Upper lobe of right lung (tissue), 1 donor: ENCODE measurements around the gene XRCC1. TPM values are rescaled to one million over a fixed set of nuclear protein-coding genes. Genes with fewer than 3 reads are reported as not detected.
"Not testable (repeated sequence)": the region's sequence is repeated elsewhere in the genome, so short reads cannot be mapped to it uniquely, and the experiment has no call there.

ENCODE experiments used
- ATAC-seq: fragments of 200-7000 bp; cut with Tn5 transposase; one replicate; pipeline ENCODE4 v1.9.1; 2020; ENCODE audit warnings: mild to moderate bottlenecking, moderate library complexity
- DNase-seq: peaks from one replicate; pipeline ENCODE4 v3.0.0-alpha.2; 2020
- H3K27ac ChIP-seq: fragments of 200-600 bp; one replicate; pipeline ENCODE4 v1.8.0; 2022
- H3K27me3 ChIP-seq: fragments of 200-600 bp; one replicate; pipeline ENCODE4 v1.8.0; 2022; ENCODE audit warnings: mild to moderate bottlenecking
- H3K36me3 ChIP-seq: fragments of 200-600 bp; one replicate; pipeline ENCODE4 v1.8.0; 2022
- H3K4me1 ChIP-seq: fragments of 200-600 bp; one replicate; pipeline ENCODE4 v1.8.0; 2022
- H3K4me3 ChIP-seq: fragments of 200-600 bp; one replicate; pipeline ENCODE4 v1.8.0; 2022; ENCODE audit warnings: mild to moderate bottlenecking
- H3K9me3 ChIP-seq: fragments of 200-600 bp; one replicate; pipeline ENCODE4 v1.8.0; 2022
- CTCF ChIP-seq: fragments of 200-600 bp; IDR thresholded peaks from one replicate; pipeline ENCODE4 v1.8.0; 2022; ENCODE audit warnings: antibody characterized with exemption
- intact Hi-C: fragments of 100-400 bp; cut with DNase I; formaldehyde crosslinking; loops from one replicate; pipeline ENCODE4 v1.11.0; 2022
- total RNA-seq: library from RNA; stranded (reverse); fragmentation: NEBNext Ultra II Directional; extraction: Animal tissue kit (Norgen Biotek cat#: 25700); gene quantifications from one replicate; pipeline ENCODE4 v1.2.1, GENCODE V29; 2021
- donor health status: DM: no; HTN: yes; CAD: no; lungs with severe emphysema.

The XRCC1 gene
- total RNA-seq, 1 donor from 2014 or later: 23.8 TPM

DNA sequence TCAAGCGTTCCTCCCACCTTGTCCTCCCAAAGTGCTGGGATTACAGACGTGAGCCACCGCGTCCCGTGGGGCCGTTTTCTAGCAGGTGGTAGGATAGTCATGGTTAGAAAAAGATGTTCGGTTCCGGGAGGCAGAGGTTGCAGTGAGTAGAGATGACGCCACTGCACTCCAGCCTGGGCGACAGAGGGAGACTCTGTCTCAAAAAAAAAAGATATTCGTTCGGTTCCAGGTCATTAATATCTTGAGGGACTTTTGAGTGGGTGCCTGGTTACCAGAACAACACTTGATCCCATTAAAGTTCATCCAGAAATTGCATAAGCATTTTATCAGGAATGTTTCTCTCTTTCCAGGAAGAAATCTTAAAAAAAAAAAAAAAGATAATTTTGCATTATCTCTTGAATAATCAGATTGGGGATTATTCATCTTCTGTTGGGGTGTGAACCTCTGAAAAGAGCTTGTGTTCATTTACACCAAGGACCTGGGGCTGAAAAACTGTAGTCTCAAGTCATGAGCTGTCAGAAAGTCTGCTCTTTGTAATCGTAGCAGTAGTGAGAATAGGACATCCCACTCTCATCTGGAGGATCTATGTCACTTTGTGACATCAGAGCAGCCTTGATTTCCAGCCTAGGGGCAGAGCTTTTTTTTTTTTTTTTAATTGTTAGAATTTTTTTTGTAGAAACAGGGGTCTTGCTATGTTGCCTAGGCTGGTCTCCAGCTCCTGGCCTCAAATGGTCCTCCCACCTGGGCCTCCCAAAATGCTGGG lies 47.3 kb downstream of the XRCC1 start:
- Histone ChIP-seq H3K27me3 (no peaks in the 10 kb centered on the region), H3K9me3 (no peaks in the 10 kb centered on the region), H3K27ac (peak overlapping the region; percentile 90), H3K4me3 (peak overlapping the region; percentile 94), H3K4me1 (peaks cover 38% of the 10 kb centered on the region), H3K36me3 (no peaks in the 10 kb centered on the region)
- intact Hi-C loops: no loop called here
- TF ChIP-seq CTCF: no peak
- DNase-seq: no peak
- ATAC-seq: no peak

- H3K9me3 ChIP-seq: no peaks in the 10 kb centered on the region
- DNase-seq: peak; percentile 93
- H3K27me3 ChIP-seq: no peaks in the 10 kb centered on the region
- intact Hi-C loops: no loop called here
- peaks cover 30% of the 10 kb centered on the region for H3K4me1 ChIP-seq
- H3K27ac ChIP-seq: peak within 1 kb of the TSS; percentile 90
- H3K36me3 ChIP-seq: no peaks in the 10 kb centered on the region
- H3K4me3 ChIP-seq: peak within 1 kb of the TSS; percentile 94
- peak; percentile 94 for ATAC-seq
- no peak for TF ChIP-seq CTCF
Measured at GRCh38 chr19:43526884-43527859, 48.2 kb downstream of the XRCC1 start, which contains the start of gene ETHE1. ETHE1 (minus strand) TSS chr19:43527201; CDS start chr19:43527177, 24 bp downstream.

DNA sequence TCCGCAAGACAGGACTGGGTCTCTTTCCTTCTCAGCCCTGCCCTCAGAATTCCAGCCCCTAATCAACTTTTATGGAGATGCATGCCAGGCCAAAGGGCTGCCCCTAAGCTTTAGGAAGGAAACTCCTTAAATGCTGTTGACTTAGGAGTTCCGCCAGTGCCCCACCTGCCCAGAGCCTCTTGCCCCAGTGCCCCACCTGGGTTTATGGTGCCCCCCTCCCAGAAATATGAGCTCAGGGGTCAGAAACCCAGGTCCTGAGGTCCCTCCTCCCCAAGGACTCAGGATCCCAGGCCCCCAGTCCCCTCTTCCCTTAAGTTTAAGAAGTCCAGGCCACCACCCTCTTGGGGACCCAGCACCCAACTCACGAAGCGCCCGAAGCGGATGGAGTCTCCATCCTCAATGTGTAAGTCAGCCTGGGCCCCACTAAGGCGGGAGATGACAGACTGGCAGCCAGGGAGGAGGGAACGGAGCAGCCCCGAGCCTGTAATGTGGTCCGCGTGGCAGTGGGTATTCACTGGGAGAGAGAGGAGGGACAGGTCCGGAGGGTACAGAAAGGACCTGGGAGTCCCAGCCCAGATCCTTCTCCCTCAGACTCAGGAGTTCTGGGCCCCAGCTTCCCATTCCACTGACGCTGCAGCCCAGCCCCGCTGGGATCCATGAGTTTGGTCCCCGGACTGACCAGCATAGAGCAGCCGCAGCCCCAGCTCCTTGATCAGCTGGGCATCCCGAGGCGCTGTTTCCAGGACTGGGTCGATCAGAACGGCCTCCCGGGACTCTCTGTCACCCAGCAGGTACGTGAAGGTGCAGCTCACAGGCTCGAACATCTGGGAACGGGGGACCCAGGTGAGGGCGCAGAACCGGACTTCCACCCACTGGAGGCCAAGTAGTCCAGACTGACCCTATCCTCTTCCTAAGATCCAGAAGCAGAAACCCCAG lies 49.2 kb downstream of the XRCC1 start:
- ATAC-seq (peak; percentile 28), DNase-seq (no peak)
- no peaks in the 10 kb centered on the region for H3K27me3 ChIP-seq

GRCh38 chr19:43524922-43525835 lies 50.1 kb downstream of the XRCC1 start:
- ATAC-seq (peak; percentile 79), DNase-seq (peak; percentile 85)
- Histone ChIP-seq H3K36me3 (peaks cover 6% of the 10 kb centered on the region), H3K27ac (peak overlapping the region; percentile 90), H3K27me3 (no peaks in the 10 kb centered on the region), H3K9me3 (no peaks in the 10 kb centered on the region), H3K4me1 (peaks cover 28% of the 10 kb centered on the region), H3K4me3 (peak overlapping the region; percentile 94)
- intact Hi-C loops: loop anchor here (5.0 kb wide), 1 partner anchor 78 kb away; no protein-coding TSS in a partner anchor
- TF ChIP-seq CTCF: no peak

More for the DNA sequence above, 49.2 kb downstream of the XRCC1 start:
- no peaks in the 10 kb centered on the region for H3K9me3 ChIP-seq
- peak overlapping the region; percentile 90 for H3K27ac ChIP-seq
- intact Hi-C loops: no loop called here
- peak overlapping the region; percentile 94 for H3K4me3 ChIP-seq
- peaks cover 28% of the 10 kb centered on the region for H3K4me1 ChIP-seq
- peaks cover 6% of the 10 kb centered on the region for H3K36me3 ChIP-seq
- no peak for TF ChIP-seq CTCF

DNA sequence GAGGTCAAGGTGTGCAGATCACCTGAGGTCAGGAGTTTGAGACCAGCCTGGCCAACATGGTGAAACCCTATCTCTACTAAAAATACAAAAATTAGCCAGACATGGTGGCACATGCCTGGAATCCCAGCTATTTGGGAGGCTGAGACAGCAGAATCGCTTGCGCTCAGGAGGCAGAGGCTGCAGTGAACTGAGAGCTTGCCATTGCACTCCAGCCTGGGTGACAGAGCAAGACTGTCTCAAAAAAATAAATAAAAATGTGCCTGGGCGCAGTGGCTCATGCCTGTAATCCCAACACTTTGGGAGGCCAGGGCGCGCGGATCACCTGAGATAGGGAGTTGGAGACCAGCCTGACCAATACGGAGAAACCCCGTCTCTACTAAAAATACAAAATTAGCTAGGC lies 51.6 kb downstream of the XRCC1 start:
- H3K36me3 ChIP-seq, H3K27me3 ChIP-seq, DNase-seq, H3K4me3 ChIP-seq, H3K9me3 ChIP-seq, H3K27ac ChIP-seq, ATAC-seq: not testable (repeated sequence)
- intact Hi-C loops: loop anchor here (5.0 kb wide), 1 partner anchor 76 kb away; no protein-coding TSS in a partner anchor
- peaks cover 33% of the 10 kb centered on the region for H3K4me1 ChIP-seq
